ENCODE measurements around the gene IL3.

DNA sequence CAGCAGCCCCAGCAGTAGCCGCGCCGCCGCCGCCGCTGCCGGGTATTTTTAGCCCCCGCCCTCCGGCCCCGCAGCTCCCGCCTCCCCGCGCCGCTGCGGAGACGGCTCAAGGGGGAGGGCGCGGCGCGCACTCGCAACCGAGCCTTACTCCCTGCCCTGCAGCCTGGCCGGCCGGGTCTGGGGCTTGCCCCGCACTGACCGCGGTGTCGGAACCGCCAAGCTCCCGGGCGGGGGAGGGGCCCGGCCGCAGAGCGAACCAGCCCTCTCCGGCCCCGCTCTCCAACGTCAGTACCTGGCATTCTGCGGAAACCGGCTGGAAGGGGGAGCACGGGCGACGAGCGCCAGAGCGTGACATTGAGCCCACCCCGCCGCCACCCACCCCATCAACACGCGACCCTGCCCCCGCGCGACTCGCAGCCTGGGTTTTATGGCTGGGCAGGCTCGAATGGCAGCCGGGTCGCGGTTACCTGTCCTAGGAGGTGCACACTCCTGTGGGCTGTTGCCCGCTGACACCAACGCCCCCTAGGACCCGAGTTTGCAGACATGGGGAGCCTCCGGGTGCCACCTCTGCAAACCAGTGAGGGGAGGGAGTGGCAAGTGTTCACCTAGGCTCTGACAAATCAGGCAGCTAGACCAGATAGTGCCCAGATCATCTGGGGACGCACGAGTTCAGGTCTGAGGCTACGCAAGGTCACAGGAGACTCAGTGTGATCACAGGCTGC, 48.7 kb upstream of the IL3 start, which contains the start of gene ACSL6:
- no peak for TF ChIP-seq EZH2phosphoT487 (IDR thresholded peaks at IDR 0.05; ENCODE audit: low read depth, severe bottlenecking, unreplicated experiment)
- TF ChIP-seq, protein P1, sequence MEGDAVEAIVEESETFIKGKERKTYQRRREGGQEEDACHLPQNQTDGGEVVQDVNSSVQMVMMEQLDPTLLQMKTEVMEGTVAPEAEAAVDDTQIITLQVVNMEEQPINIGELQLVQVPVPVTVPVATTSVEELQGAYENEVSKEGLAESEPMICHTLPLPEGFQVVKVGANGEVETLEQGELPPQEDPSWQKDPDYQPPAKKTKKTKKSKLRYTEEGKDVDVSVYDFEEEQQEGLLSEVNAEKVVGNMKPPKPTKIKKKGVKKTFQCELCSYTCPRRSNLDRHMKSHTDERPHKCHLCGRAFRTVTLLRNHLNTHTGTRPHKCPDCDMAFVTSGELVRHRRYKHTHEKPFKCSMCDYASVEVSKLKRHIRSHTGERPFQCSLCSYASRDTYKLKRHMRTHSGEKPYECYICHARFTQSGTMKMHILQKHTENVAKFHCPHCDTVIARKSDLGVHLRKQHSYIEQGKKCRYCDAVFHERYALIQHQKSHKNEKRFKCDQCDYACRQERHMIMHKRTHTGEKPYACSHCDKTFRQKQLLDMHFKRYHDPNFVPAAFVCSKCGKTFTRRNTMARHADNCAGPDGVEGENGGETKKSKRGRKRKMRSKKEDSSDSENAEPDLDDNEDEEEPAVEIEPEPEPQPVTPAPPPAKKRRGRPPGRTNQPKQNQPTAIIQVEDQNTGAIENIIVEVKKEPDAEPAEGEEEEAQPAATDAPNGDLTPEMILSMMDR (IDR thresholded peaks at IDR 0.05; ENCODE audit: poor library complexity): no peak
- TF ChIP-seq EZH2 (IDR thresholded peaks at IDR 0.05; ENCODE audit: borderline replicate concordance): peak; percentile 50

Data from hepatocyte (in vitro differentiated cells).